ENCODE data around the gene SEPTIN2. TPM values are rescaled to one million over a fixed set of nuclear protein-coding genes. Genes with fewer than 3 reads are reported as not detected.

Gene SEPTIN2
- total and polyA plus RNA-seq, 11 donors: 91.2 to 237 (median 199) TPM

- H3K27ac ChIP-seq: peak overlapping the region in 1 of 12 donors; percentile 6
- 47 to 61% (median 55%) methylated on average over 8 of the region's 8 CpGs for WGBS, 4 donors
- TF ChIP-seq POLR2A (IDR thresholded peaks at IDR 0.05) (no peak), CTCF (IDR thresholded peaks at IDR 0.05) (no peak)
- H3K4me1 ChIP-seq: peaks cover 0 to 22% (median 0%) of the 10 kb centered on the region in 12 donors
- no peak overlapping the region for H3K4me3 ChIP-seq
- no peaks in the 10 kb centered on the region for H3K27me3 ChIP-seq
- H3K36me3 ChIP-seq: peaks cover 4 to 95% (median 92%) of the 10 kb centered on the region in 9 donors
- H3K9me3 ChIP-seq: no peaks in the 10 kb centered on the region
- DNase-seq (no peak), ATAC-seq (no peak)
- intact Hi-C loops (cut with DNase I): no loop called here
These were observed 24.3 kb downstream of the SEPTIN2 start for GRCh38 chr2:241339839-241340630.

GRCh38 chr2:241340631-241341163, 25.0 kb downstream of the SEPTIN2 start:
- TF ChIP-seq CTCF (IDR thresholded peaks at IDR 0.05) (no peak), POLR2A (IDR thresholded peaks at IDR 0.05) (no peak)
- no peak overlapping the region for H3K27ac ChIP-seq
- DNase-seq: no peak
- WGBS, 4 donors: 83 to 91% (median 86%) methylated on average over 3 of the region's 3 CpGs
- peak in 1 of 4 donors; percentile 10 for ATAC-seq
- peaks cover 0 to 22% (median 0%) of the 10 kb centered on the region in 12 donors for H3K4me1 ChIP-seq
- H3K36me3 ChIP-seq: peaks cover 4 to 95% (median 92%) of the 10 kb centered on the region in 9 donors
- no peak overlapping the region for H3K4me3 ChIP-seq
- no peaks in the 10 kb centered on the region for H3K27me3 ChIP-seq
- no peaks in the 10 kb centered on the region for H3K9me3 ChIP-seq
- intact Hi-C loops (cut with DNase I): no loop called here

GRCh38 chr2:241344925-241345651, 29.4 kb downstream of the SEPTIN2 start:
- TF ChIP-seq CTCF (IDR thresholded peaks at IDR 0.05) (no peak), POLR2A (IDR thresholded peaks at IDR 0.05) (no peak)
- Histone ChIP-seq H3K27me3 (no peaks in the 10 kb centered on the region), H3K36me3 (peaks cover 4 to 100% (median 97%) of the 10 kb centered on the region in 9 donors), H3K4me1 (peaks cover 0 to 11% (median 0%) of the 10 kb centered on the region in 12 donors), H3K9me3 (no peaks in the 10 kb centered on the region), H3K27ac (no peak overlapping the region), H3K4me3 (no peak overlapping the region)
- intact Hi-C loops (cut with DNase I): no loop called here
- no peak for DNase-seq
- 88 to 98% (median 93%) methylated on average over 9 of the region's 9 CpGs for WGBS, 4 donors
- ATAC-seq: no peak

- Histone ChIP-seq H3K27ac (no peak overlapping the region), H3K27me3 (no peaks in the 10 kb centered on the region), H3K9me3 (no peaks in the 10 kb centered on the region), H3K4me1 (peaks cover 0 to 5% (median 0%) of the 10 kb centered on the region in 12 donors), H3K4me3 (no peak overlapping the region), H3K36me3 (peaks cover 0 to 99% (median 96%) of the 10 kb centered on the region in 9 donors)
- no peak for ATAC-seq
- no peak for DNase-seq
- TF ChIP-seq CTCF (IDR thresholded peaks at IDR 0.05) (no peak), POLR2A (IDR thresholded peaks at IDR 0.05) (no peak)
- intact Hi-C loops (cut with DNase I): loop anchor here in 4 of 10 donors (5.0 to 10.0 kb wide), 2 partner anchors 33 to 265 kb away; partner anchors contain the start of genes HDLBP (in 3 of the 4) and SEPTIN2 (in 3 of the 4)
- 91 to 95% (median 93%) methylated on average over 8 of the region's 8 CpGs for WGBS, 4 donors
These were observed 34.2 kb downstream of the SEPTIN2 start for GRCh38 chr2:241349941-241350340.

Measured in heart left ventricle (tissue), 16 donors.